ENCODE measurements around the gene SLC22A3. TPM values are rescaled to one million over a fixed set of nuclear protein-coding genes. Genes with fewer than 3 reads are reported as not detected.
A peak's percentile ranks its signal among the peaks of the same experiment; 100 is the strongest.

SLC22A3 gene
- total RNA-seq, 1 experiment from 2014 or later: 0.07 TPM

- no peak for ATAC-seq
- DNase-seq (ENCODE audit: low read depth, low spot score): no peak
- BruUV-seq (replicated peaks): no TSS peak
- H4K20me1 ChIP-seq (ENCODE audit: insufficient read depth): no peaks in the 10 kb centered on the region
- no peak overlapping the region for H3K4me2 ChIP-seq (ENCODE audit: low read length)
- no peaks in the 10 kb centered on the region for H3K36me3 ChIP-seq (ENCODE audit: control insufficient read depth in 1 of 2, insufficient read depth in 2 of 2, low read length in 2 of 2)
- H3K4me1 ChIP-seq (ENCODE audit: control insufficient read depth in 1 of 2, insufficient read depth in 2 of 2, low read length in 2 of 2): peaks cover 0 to 3% of the 10 kb centered on the region in 2 experiments; a peak in 1 of 4 replicates
- no peak overlapping the region for H2AFZ ChIP-seq (ENCODE audit: low read depth, low read length, poor library complexity, severe bottlenecking)
- ChIA-PET RAD21 (ENCODE audit: low non-redundant PET in 1 of 2, low total read pairs in 2 of 2, uncharacterized antibody in 2 of 2, unreplicated experiment in 2 of 2) (interaction anchor here in 1 of 2 experiments (0.6 kb wide), 1 partner anchor 21 kb away, joined by 3 read pairs; no protein-coding TSS in a partner anchor), CTCF (no interaction called here), POLR2A (no interaction called here)
- no peaks in the 10 kb centered on the region for H3K27me3 ChIP-seq (ENCODE audit: insufficient read depth, low read length)
- no peak overlapping the region for H3K4me3 ChIP-seq (replicated peaks in 1 of 2; ENCODE audit: low read depth in 1 of 2, low read length in 2 of 2)
- no peak for TF ChIP-seq ZNF274 (IDR thresholded peaks at IDR 0.05; ENCODE audit: low read depth, low read length)
- TF ChIP-seq CBX3 (IDR thresholded peaks at IDR 0.05; ENCODE audit: low read depth): no peak
- no peak overlapping the region for H3K9ac ChIP-seq (ENCODE audit: low read length)
- no peak overlapping the region for H3K27ac ChIP-seq (ENCODE audit: low read depth, low read length)
- no peaks in the 10 kb centered on the region for H3K9me3 ChIP-seq (ENCODE audit: control insufficient read depth in 1 of 2, insufficient read depth in 1 of 2, low read depth in 1 of 2, low read length in 2 of 2)
- intact Hi-C loops (cut with micrococcal nuclease): no loop called here
- no peaks in the 10 kb centered on the region for H3K9me2 ChIP-seq (ENCODE audit: insufficient read depth)
- no peaks in the 10 kb centered on the region for H3K79me2 ChIP-seq (ENCODE audit: insufficient read depth, low read length)
Observed at GRCh38 chr6:160462116-160462515, 113.9 kb downstream of the SLC22A3 start.

GRCh38 chr6:160462551-160463109 lies 114.5 kb downstream of the SLC22A3 start:
- Histone ChIP-seq H3K4me2 (ENCODE audit: low read length) (no peak overlapping the region), H3K36me3 (ENCODE audit: control insufficient read depth in 1 of 2, insufficient read depth in 2 of 2, low read length in 2 of 2) (no peaks in the 10 kb centered on the region), H3K4me3 (replicated peaks in 1 of 2; ENCODE audit: low read depth in 1 of 2, low read length in 2 of 2) (no peak overlapping the region), H3K4me1 (ENCODE audit: control insufficient read depth in 1 of 2, insufficient read depth in 2 of 2, low read length in 2 of 2) (peaks cover 0 to 3% of the 10 kb centered on the region in 2 experiments; a peak in 1 of 4 replicates), H3K27me3 (ENCODE audit: insufficient read depth, low read length) (no peaks in the 10 kb centered on the region), H3K27ac (ENCODE audit: low read depth, low read length) (no peak overlapping the region), H3K9me2 (ENCODE audit: insufficient read depth) (no peaks in the 10 kb centered on the region), H3K9ac (ENCODE audit: low read length) (no peak overlapping the region), H4K20me1 (ENCODE audit: insufficient read depth) (no peaks in the 10 kb centered on the region), H2AFZ (ENCODE audit: low read depth, low read length, poor library complexity, severe bottlenecking) (no peak overlapping the region), H3K79me2 (ENCODE audit: insufficient read depth, low read length) (no peaks in the 10 kb centered on the region), H3K9me3 (ENCODE audit: control insufficient read depth in 1 of 2, insufficient read depth in 1 of 2, low read depth in 1 of 2, low read length in 2 of 2) (no peaks in the 10 kb centered on the region)
- ATAC-seq (no peak), DNase-seq (ENCODE audit: low read depth, low spot score) (no peak)
- intact Hi-C loops (cut with micrococcal nuclease): no loop called here
- TF ChIP-seq FOSL1 (IDR thresholded peaks at IDR 0.05; ENCODE audit: low read depth): peak; percentile 12; the same call in 1 of the 2 replicates
- no peak for TF ChIP-seq REST (IDR thresholded peaks at IDR 0.05; ENCODE audit: low read depth)
- BruUV-seq (replicated peaks): no TSS peak
- ChIA-PET CTCF (no interaction called here), RAD21 (ENCODE audit: low non-redundant PET in 1 of 2, low total read pairs in 2 of 2, uncharacterized antibody in 2 of 2, unreplicated experiment in 2 of 2) (interaction anchor here in 1 of 2 experiments (0.6 kb wide), 1 partner anchor 21 kb away, joined by 3 read pairs; no protein-coding TSS in a partner anchor), POLR2A (no interaction called here)
